Liver (tissue), 9 donors: ENCODE results near the gene LYZL1. TPM values are rescaled to one million over a fixed set of nuclear protein-coding genes. Genes with fewer than 3 reads are reported as not detected.

Source experiments
- DNase-seq: peaks from one replicate; pipeline ENCODE4 v3.0.0-alpha.2; 2017; ENCODE audit warnings: low spot score
- H3K27ac ChIP-seq, 2 donors: one replicate each; pipeline ENCODE4 v1.7.0; 2013; ENCODE audit warnings: inconsistent platforms in 2 of 2, low read length in 2 of 2, control low read depth in 1 of 2, low read depth in 1 of 2, mild to moderate bottlenecking in 1 of 2
- H3K27me3 ChIP-seq, 4 donors: one replicate each; pipeline versions ENCODE4 v1.6.1 to v1.7.0; 2013; ENCODE audit warnings: low read length in 3 of 4, inconsistent platforms in 1 of 4, mild to moderate bottlenecking in 1 of 4, moderate library complexity in 1 of 4; ENCODE audit not compliant: control insufficient read depth in 4 of 4, insufficient read depth in 4 of 4
- H3K36me3 ChIP-seq, 4 donors: one replicate each; pipeline versions ENCODE4 v1.6.1 to v1.7.0; 2013; ENCODE audit warnings: low read length in 3 of 4, mild to moderate bottlenecking in 3 of 4, low read depth in 1 of 4, moderate library complexity in 1 of 4; ENCODE audit not compliant: control insufficient read depth in 4 of 4, insufficient read depth in 3 of 4
- H3K4me1 ChIP-seq, 4 donors: one replicate each; pipeline versions ENCODE4 v1.6.1 to v1.7.0; 2013; ENCODE audit warnings: low read length in 3 of 4, mild to moderate bottlenecking in 3 of 4, moderate library complexity in 1 of 4; ENCODE audit not compliant: control insufficient read depth in 4 of 4, insufficient read depth in 4 of 4
- H3K4me3 ChIP-seq, 3 donors: one replicate each; pipeline versions ENCODE4 v1.6.1 to v1.7.0; 2013; ENCODE audit warnings: low read length in 3 of 3, control low read depth in 1 of 3, low read depth in 1 of 3, mild to moderate bottlenecking in 1 of 3
- H3K9ac ChIP-seq, 2 donors: one replicate each; pipeline ENCODE4 v1.7.0; 2013; ENCODE audit warnings: low read length in 2 of 2, mild to moderate bottlenecking in 2 of 2, moderate library complexity in 2 of 2, control low read depth in 1 of 2, low read depth in 1 of 2
- H3K9me3 ChIP-seq, 4 donors: one replicate each; pipeline versions ENCODE4 v1.6.1 to v1.7.0; 2013; ENCODE audit warnings: low read length in 3 of 4; ENCODE audit not compliant: control insufficient read depth in 4 of 4
- EGR1 ChIP-seq, 2 donors: IDR thresholded peaks; 2 replicates each; pipeline ENCODE4 v1.6.1; 2016 to 2018; ENCODE audit warnings: antibody characterized with exemption in 2 of 2, low read depth in 2 of 2
- FOXA1 ChIP-seq: IDR thresholded peaks from 2 replicates; pipeline ENCODE4 v1.6.1; 2016; ENCODE audit warnings: antibody characterized with exemption
- FOXA2 ChIP-seq: IDR thresholded peaks from 2 replicates; pipeline ENCODE4 v1.6.1; 2016; ENCODE audit warnings: antibody characterized with exemption
- GABPA ChIP-seq, 2 donors: IDR thresholded peaks in 1 of 2; conservative IDR thresholded peaks in 1 of 2; 2 replicates each; pipeline ENCODE4 v1.6.1; 2016; ENCODE audit warnings: antibody characterized with exemption in 2 of 2, mild to moderate bottlenecking in 1 of 2, moderate library complexity in 1 of 2
- HNF4A ChIP-seq, 2 donors: conservative IDR thresholded peaks; 2 replicates each; pipeline ENCODE4 v1.6.1; 2016; ENCODE audit warnings: antibody characterized with exemption in 2 of 2, mild to moderate bottlenecking in 2 of 2
- HNF4G ChIP-seq: IDR thresholded peaks from 2 replicates; pipeline ENCODE4 v1.6.1; 2016; ENCODE audit warnings: antibody characterized with exemption
- JUND ChIP-seq, 2 donors: IDR thresholded peaks; 2 replicates each; pipeline ENCODE4 v1.6.1; 2016; ENCODE audit warnings: antibody characterized with exemption in 2 of 2
- NR2F2 ChIP-seq: IDR thresholded peaks from 2 replicates; pipeline ENCODE4 v1.6.1; 2016; ENCODE audit warnings: antibody characterized with exemption
- RAD21 ChIP-seq, 2 donors: IDR thresholded peaks; 2 replicates each; pipeline ENCODE4 v1.6.1; 2016; ENCODE audit warnings: antibody characterized with exemption in 2 of 2, mild to moderate bottlenecking in 2 of 2
- RXRA ChIP-seq, 2 donors: IDR thresholded peaks; 2 replicates each; pipeline ENCODE4 v1.6.1; 2017 to 2018; ENCODE audit warnings: antibody characterized with exemption in 2 of 2, mild to moderate bottlenecking in 1 of 2
- SP1 ChIP-seq: IDR thresholded peaks from 2 replicates; pipeline ENCODE4 v1.6.1; 2018; ENCODE audit warnings: antibody characterized with exemption, mild to moderate bottlenecking
- TAF1 ChIP-seq: conservative IDR thresholded peaks from 2 replicates; pipeline ENCODE4 v1.6.1; 2016; ENCODE audit warnings: antibody characterized with exemption, mild to moderate bottlenecking
- YY1 ChIP-seq: IDR thresholded peaks from 2 replicates; pipeline ENCODE4 v1.6.1; 2016; ENCODE audit warnings: antibody characterized with exemption, mild to moderate bottlenecking
- WGBS: extraction: QIAGEN DNeasy Blood & Tissue Kit; methylation state at CpG from one replicate; pipeline ENCODE4 v1.1.7; 2013; 5-methylcytosine and 5-hydroxymethylcytosine counted together
- polyA plus RNA-seq, 2 donors: library from polyadenylated mRNA; stranded (reverse) in 1 of 2; unstranded in 1 of 2; fragments of 200-250 nt in 1 of 2; fragments of >200 nt in 1 of 2; fragmentation: Nextera tagmentation in 1 of 2; extraction: Ambion mirVana in 1 of 2; gene quantifications; one replicate each; pipeline versions ENCODE4 v1.2.1 to v1.2.3, GENCODE V29; 2013 to 2015
- total RNA-seq, 2 donors: library from RNA; depleted of rRNA; stranded (reverse); fragments of >200 nt; gene quantifications; one replicate each; pipeline ENCODE4 v1.2.3, GENCODE V29; 2014
- TF ChIP-seq, protein P1 (sequence below): fragments of 150-350 bp; IDR thresholded peaks from 2 replicates; pipeline ENCODE4 v1.5.1; 2017; ENCODE audit warnings: improper control_type of control experiment, low read depth, low read length; ENCODE audit not compliant: missing input control
- TF ChIP-seq, protein P2 (sequence below): IDR thresholded peaks from 2 replicates; pipeline ENCODE4 v1.6.1; 2016; ENCODE audit warnings: antibody characterized with exemption
- TF ChIP-seq, protein P3 (sequence below): IDR thresholded peaks from 2 replicates; pipeline ENCODE4 v1.6.1; 2016; ENCODE audit warnings: antibody characterized with exemption
- TF ChIP-seq, protein P4 (sequence below): IDR thresholded peaks from 2 replicates; pipeline ENCODE4 v1.6.1; 2016; ENCODE audit warnings: antibody characterized with exemption, mild to moderate bottlenecking
- TF ChIP-seq, protein P5 (sequence below): IDR thresholded peaks from 2 replicates; pipeline ENCODE4 v1.6.1; 2016; ENCODE audit warnings: antibody characterized with exemption
- donor health status: healthy.
- donor health status: healthy.
- donor health status: healthy.
- donor health status: healthy.
- donor health status: healthy.

LYZL1 gene
- total and polyA plus RNA-seq, 4 donors: not detected

DNA sequence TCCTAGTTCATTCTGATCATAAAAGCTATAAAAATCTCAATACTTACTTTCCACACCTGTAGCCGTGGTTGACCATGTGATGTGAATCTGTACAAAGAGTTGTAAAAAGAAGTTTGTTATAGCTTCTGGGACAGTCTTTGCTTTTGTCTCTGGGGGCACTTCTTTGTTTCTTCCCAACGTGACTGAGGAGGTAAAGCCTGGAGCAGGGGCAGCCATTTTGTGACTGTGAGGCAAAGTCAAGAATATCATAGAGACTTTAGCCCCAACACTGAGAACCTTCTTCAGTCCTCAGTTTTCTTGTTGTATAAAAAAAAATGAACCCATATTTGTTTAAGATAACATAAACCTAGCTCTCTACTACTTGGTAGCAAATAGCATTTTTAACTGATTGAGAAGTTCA lies 29.4 kb upstream of the LYZL1 start:
- DNase-seq: no peak
- Histone ChIP-seq H3K9me3 (peaks cover 0 to 2% (median 0%) of the 10 kb centered on the region in 4 donors), H3K27me3 (no peaks in the 10 kb centered on the region), H3K27ac (no peak overlapping the region), H3K4me1 (no peaks in the 10 kb centered on the region), H3K9ac (no peak overlapping the region), H3K36me3 (no peaks in the 10 kb centered on the region), H3K4me3 (no peak overlapping the region)
- WGBS: 92% methylated on average over 2 of the region's 2 CpGs
- TF ChIP-seq NR2F2 (no peak), EGR1 (IDR thresholded peaks at IDR 0.05; ENCODE audit: low read depth in 2 of 2) (no peak), SP1 (no peak), HNF4G (no peak), FOXA2 (no peak), GABPA (IDR thresholded peaks at IDR 0.05 in 1 of 2, conservative IDR thresholded peaks at IDR 0.05 in 1 of 2) (no peak), JUND (IDR thresholded peaks at IDR 0.05) (no peak), FOXA1 (no peak), RXRA (IDR thresholded peaks at IDR 0.05) (no peak), YY1 (no peak), HNF4A (conservative IDR thresholded peaks at IDR 0.05) (no peak), RAD21 (IDR thresholded peaks at IDR 0.05) (no peak), TAF1 (no peak)
- TF ChIP-seq, protein P1, sequence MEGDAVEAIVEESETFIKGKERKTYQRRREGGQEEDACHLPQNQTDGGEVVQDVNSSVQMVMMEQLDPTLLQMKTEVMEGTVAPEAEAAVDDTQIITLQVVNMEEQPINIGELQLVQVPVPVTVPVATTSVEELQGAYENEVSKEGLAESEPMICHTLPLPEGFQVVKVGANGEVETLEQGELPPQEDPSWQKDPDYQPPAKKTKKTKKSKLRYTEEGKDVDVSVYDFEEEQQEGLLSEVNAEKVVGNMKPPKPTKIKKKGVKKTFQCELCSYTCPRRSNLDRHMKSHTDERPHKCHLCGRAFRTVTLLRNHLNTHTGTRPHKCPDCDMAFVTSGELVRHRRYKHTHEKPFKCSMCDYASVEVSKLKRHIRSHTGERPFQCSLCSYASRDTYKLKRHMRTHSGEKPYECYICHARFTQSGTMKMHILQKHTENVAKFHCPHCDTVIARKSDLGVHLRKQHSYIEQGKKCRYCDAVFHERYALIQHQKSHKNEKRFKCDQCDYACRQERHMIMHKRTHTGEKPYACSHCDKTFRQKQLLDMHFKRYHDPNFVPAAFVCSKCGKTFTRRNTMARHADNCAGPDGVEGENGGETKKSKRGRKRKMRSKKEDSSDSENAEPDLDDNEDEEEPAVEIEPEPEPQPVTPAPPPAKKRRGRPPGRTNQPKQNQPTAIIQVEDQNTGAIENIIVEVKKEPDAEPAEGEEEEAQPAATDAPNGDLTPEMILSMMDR: no peak
- TF ChIP-seq, protein P2, sequence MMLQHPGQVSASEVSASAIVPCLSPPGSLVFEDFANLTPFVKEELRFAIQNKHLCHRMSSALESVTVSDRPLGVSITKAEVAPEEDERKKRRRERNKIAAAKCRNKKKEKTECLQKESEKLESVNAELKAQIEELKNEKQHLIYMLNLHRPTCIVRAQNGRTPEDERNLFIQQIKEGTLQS: no peak
- TF ChIP-seq, protein P3, sequence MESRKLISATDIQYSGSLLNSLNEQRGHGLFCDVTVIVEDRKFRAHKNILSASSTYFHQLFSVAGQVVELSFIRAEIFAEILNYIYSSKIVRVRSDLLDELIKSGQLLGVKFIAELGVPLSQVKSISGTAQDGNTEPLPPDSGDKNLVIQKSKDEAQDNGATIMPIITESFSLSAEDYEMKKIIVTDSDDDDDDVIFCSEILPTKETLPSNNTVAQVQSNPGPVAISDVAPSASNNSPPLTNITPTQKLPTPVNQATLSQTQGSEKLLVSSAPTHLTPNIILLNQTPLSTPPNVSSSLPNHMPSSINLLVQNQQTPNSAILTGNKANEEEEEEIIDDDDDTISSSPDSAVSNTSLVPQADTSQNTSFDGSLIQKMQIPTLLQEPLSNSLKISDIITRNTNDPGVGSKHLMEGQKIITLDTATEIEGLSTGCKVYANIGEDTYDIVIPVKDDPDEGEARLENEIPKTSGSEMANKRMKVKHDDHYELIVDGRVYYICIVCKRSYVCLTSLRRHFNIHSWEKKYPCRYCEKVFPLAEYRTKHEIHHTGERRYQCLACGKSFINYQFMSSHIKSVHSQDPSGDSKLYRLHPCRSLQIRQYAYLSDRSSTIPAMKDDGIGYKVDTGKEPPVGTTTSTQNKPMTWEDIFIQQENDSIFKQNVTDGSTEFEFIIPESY: no peak
- TF ChIP-seq, protein P4, sequence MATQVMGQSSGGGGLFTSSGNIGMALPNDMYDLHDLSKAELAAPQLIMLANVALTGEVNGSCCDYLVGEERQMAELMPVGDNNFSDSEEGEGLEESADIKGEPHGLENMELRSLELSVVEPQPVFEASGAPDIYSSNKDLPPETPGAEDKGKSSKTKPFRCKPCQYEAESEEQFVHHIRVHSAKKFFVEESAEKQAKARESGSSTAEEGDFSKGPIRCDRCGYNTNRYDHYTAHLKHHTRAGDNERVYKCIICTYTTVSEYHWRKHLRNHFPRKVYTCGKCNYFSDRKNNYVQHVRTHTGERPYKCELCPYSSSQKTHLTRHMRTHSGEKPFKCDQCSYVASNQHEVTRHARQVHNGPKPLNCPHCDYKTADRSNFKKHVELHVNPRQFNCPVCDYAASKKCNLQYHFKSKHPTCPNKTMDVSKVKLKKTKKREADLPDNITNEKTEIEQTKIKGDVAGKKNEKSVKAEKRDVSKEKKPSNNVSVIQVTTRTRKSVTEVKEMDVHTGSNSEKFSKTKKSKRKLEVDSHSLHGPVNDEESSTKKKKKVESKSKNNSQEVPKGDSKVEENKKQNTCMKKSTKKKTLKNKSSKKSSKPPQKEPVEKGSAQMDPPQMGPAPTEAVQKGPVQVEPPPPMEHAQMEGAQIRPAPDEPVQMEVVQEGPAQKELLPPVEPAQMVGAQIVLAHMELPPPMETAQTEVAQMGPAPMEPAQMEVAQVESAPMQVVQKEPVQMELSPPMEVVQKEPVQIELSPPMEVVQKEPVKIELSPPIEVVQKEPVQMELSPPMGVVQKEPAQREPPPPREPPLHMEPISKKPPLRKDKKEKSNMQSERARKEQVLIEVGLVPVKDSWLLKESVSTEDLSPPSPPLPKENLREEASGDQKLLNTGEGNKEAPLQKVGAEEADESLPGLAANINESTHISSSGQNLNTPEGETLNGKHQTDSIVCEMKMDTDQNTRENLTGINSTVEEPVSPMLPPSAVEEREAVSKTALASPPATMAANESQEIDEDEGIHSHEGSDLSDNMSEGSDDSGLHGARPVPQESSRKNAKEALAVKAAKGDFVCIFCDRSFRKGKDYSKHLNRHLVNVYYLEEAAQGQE: no peak
- TF ChIP-seq, protein P5, sequence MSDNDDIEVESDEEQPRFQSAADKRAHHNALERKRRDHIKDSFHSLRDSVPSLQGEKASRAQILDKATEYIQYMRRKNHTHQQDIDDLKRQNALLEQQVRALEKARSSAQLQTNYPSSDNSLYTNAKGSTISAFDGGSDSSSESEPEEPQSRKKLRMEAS: no peak
